B cell (primary cell): ENCODE measurements around the gene DESI2. TPM values are rescaled to one million over a fixed set of nuclear protein-coding genes. Genes with fewer than 3 reads are reported as not detected.

ENCODE experiments used
- ATAC-seq: fragments of 200-7000 bp; cut with Tn5 transposase; one replicate; pipeline ENCODE4 v1.10.0; 2021; ENCODE audit warnings: low read depth, mild to moderate bottlenecking, moderate number of reproducible peaks, moderate library complexity
- CTCF ChIA-PET: fragments of 350-600 bp; sonication (Branson Sonifier 250); formaldehyde crosslinking; loops from one replicate; lab custom pipeline; 2021; ENCODE audit warnings: antibody characterized with exemption, inconsistent platforms; lab: Charles Lee
- POLR2A ChIA-PET: fragments of 350-600 bp; sonication (Branson Sonifier 250); formaldehyde crosslinking; loops from one replicate; lab custom pipeline; 2021; ENCODE audit warnings: antibody characterized with exemption; lab: Charles Lee
- DNase-seq: peaks from one replicate; pipeline ENCODE4 v3.0.0; 2013
- H2AFZ ChIP-seq: 2 replicates; pipeline ENCODE4 v1.6.1; 2012; ENCODE audit warnings: mild to moderate bottlenecking, low read depth, low read length; ENCODE audit not compliant: insufficient read depth, poor library complexity, severe bottlenecking
- H3K27ac ChIP-seq, 2 donors: 1 replicate in 1 of 2; 2 replicates in 1 of 2; pipeline ENCODE4 v1.5.1; 2012 to 2013; ENCODE audit warnings: low read length in 2 of 2, mild to moderate bottlenecking in 2 of 2, moderate library complexity in 1 of 2
- H3K27me3 ChIP-seq, 4 experiments: fragments of 200-600 bp in 1 of 4; sonication (generic) in 1 of 4; replicated peaks in 1 of 4; 1 replicate in 2 of 4; 2 replicates in 2 of 4; pipeline versions ENCODE4 v1.6.1 to v1.7.0; 2013 to 2016; ENCODE audit warnings: low read length in 3 of 4, mild to moderate bottlenecking in 2 of 4, mixed read lengths in 1 of 4, moderate library complexity in 1 of 4; ENCODE audit not compliant: insufficient read depth in 4 of 4, control insufficient read depth in 3 of 4; ENCODE audit errors: control extremely low read depth in 1 of 4
- H3K36me3 ChIP-seq, 2 experiments: replicated peaks in 1 of 2; 1 replicate in 1 of 2; 2 replicates in 1 of 2; pipeline versions ENCODE4 v1.6.1 to v1.7.1; 2013; ENCODE audit warnings: low read length in 1 of 2; ENCODE audit not compliant: insufficient read depth in 2 of 2, control insufficient read depth in 1 of 2; ENCODE audit errors: control extremely low read depth in 1 of 2, extremely low read depth in 1 of 2
- H3K4me1 ChIP-seq, 2 donors: fragments of 200-600 bp in 1 of 2; sonication (generic) in 1 of 2; 1 replicate in 1 of 2; 2 replicates in 1 of 2; pipeline versions ENCODE4 v1.5.1 to v1.6.1; 2013 to 2017; ENCODE audit warnings: low read length in 2 of 2; ENCODE audit not compliant: control insufficient read depth in 2 of 2, insufficient read depth in 2 of 2
- H3K4me2 ChIP-seq: replicated peaks from 2 replicates; pipeline ENCODE3; 2012; ENCODE audit warnings: mild to moderate bottlenecking, low read depth, low read length; ENCODE audit not compliant: poor library complexity, severe bottlenecking
- H3K4me3 ChIP-seq, 5 experiments: fragments of 200-600 bp in 1 of 5; sonication (generic) in 1 of 5; 1 replicate in 3 of 5; 2 replicates in 2 of 5; pipeline versions ENCODE4 v1.5.1 to v1.7.0; 2011 to 2016; ENCODE audit warnings: low read length in 4 of 5, mild to moderate bottlenecking in 4 of 5, low read depth in 2 of 5, control low read depth in 1 of 5, moderate library complexity in 1 of 5; ENCODE audit not compliant: insufficient read depth in 1 of 5; ENCODE audit errors: control extremely low read depth in 1 of 5, extremely low read depth in 1 of 5
- H3K79me2 ChIP-seq: fragments of 200-600 bp; sonication (generic); one replicate; pipeline ENCODE4 v1.6.0; 2016; ENCODE audit warnings: low read length; ENCODE audit not compliant: control insufficient read depth, insufficient read depth
- H3K9ac ChIP-seq: fragments of 200-600 bp; sonication (generic); 2 replicates; pipeline ENCODE4 v1.6.1; 2017; ENCODE audit warnings: mild to moderate bottlenecking, low read length, moderate library complexity
- H3K9me3 ChIP-seq, 3 donors: one replicate each; pipeline versions ENCODE4 v1.6.1 to v1.7.1; 2013; ENCODE audit warnings: low read length in 2 of 3; ENCODE audit not compliant: control insufficient read depth in 2 of 3, insufficient read depth in 1 of 3; ENCODE audit errors: control extremely low read depth in 1 of 3
- H4K20me1 ChIP-seq: 2 replicates; pipeline ENCODE4 v1.6.0; 2012; ENCODE audit warnings: mild to moderate bottlenecking, low read length; ENCODE audit not compliant: insufficient read depth, control insufficient read depth, poor library complexity, severe bottlenecking
- H3K27ac Mint-ChIP-seq: one replicate; pipeline ENCODE4 v1.8.0; 2021; ENCODE audit warnings: mixed read lengths
- H3K27me3 Mint-ChIP-seq: one replicate; pipeline ENCODE4 v1.8.0; 2021; ENCODE audit warnings: mixed read lengths
- H3K4me1 Mint-ChIP-seq: one replicate; pipeline ENCODE4 v1.8.0; 2021; ENCODE audit warnings: mixed read lengths
- H3K4me3 Mint-ChIP-seq: one replicate; pipeline ENCODE4 v1.8.0; 2021; ENCODE audit warnings: mixed read lengths
- H3K9me3 Mint-ChIP-seq: one replicate; pipeline ENCODE4 v1.8.0; 2022; ENCODE audit warnings: mixed read lengths; ENCODE audit not compliant: insufficient read depth
- EZH2 ChIP-seq: IDR thresholded peaks from 2 replicates; pipeline ENCODE4 v1.6.1; 2012; ENCODE audit warnings: borderline replicate concordance, low read depth, mild to moderate bottlenecking, moderate library complexity, low read length; ENCODE audit not compliant: insufficient read depth, poor library complexity, severe bottlenecking
- WGBS: methylation state at CpG from one replicate; pipeline ENCODE4 v1.1.5; 2013; ENCODE audit warnings: missing lambda C conversion rate; ENCODE audit not compliant: insufficient coverage; 5-methylcytosine and 5-hydroxymethylcytosine counted together
- intact Hi-C: fragments of 100-400 bp; cut with micrococcal nuclease; formaldehyde crosslinking; loops from one replicate; pipeline ENCODE4 v1.10.0; 2022
- polyA plus RNA-seq: library from polyadenylated mRNA; depleted of rRNA; stranded (reverse); fragments of >200 nt; gene quantifications from 2 replicates; pipeline ENCODE4 v1.2.3, GENCODE V29; 2012
- total RNA-seq, 2 donors: library from RNA; stranded (reverse); fragments of 120-200 nt in 1 of 2; gene quantifications; 1 replicate in 1 of 2; 2 replicates in 1 of 2; pipeline versions ENCODE4 v1.2.3 to v1.2.4, GENCODE V29; 2013 to 2022
- TF ChIP-seq, protein P1 (sequence below): fragments of 200-600 bp; IDR thresholded peaks from one replicate; pipeline ENCODE4 v1.8.0; 2022; ENCODE audit warnings: antibody characterized with exemption, mild to moderate bottlenecking

The DESI2 gene
- total and polyA plus RNA-seq, 2 donors (not counting 1 experiment from before 2014, with no cell fraction given): 9.3 to 25.2 TPM

GRCh38 chr1:244741692-244742091 is 88.8 kb downstream of the DESI2 start:
- no peaks in the 10 kb centered on the region for H4K20me1 ChIP-seq
- TF ChIP-seq, protein P1, sequence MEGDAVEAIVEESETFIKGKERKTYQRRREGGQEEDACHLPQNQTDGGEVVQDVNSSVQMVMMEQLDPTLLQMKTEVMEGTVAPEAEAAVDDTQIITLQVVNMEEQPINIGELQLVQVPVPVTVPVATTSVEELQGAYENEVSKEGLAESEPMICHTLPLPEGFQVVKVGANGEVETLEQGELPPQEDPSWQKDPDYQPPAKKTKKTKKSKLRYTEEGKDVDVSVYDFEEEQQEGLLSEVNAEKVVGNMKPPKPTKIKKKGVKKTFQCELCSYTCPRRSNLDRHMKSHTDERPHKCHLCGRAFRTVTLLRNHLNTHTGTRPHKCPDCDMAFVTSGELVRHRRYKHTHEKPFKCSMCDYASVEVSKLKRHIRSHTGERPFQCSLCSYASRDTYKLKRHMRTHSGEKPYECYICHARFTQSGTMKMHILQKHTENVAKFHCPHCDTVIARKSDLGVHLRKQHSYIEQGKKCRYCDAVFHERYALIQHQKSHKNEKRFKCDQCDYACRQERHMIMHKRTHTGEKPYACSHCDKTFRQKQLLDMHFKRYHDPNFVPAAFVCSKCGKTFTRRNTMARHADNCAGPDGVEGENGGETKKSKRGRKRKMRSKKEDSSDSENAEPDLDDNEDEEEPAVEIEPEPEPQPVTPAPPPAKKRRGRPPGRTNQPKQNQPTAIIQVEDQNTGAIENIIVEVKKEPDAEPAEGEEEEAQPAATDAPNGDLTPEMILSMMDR: no peak
- TF ChIP-seq EZH2: no peak
- Mint-ChIP-seq H3K27ac (no peak overlapping the region), H3K27me3 (no peaks in the 10 kb centered on the region), H3K9me3 (no peaks in the 10 kb centered on the region), H3K4me1 (peaks cover 5% of the 10 kb centered on the region), H3K4me3 (no peak overlapping the region)
- no peaks in the 10 kb centered on the region for H3K79me2 ChIP-seq
- ATAC-seq (no peak), DNase-seq (no peak)
- POLR2A ChIA-PET: no interaction called here
- no peak overlapping the region for H3K4me2 ChIP-seq
- no peaks in the 10 kb centered on the region for H3K36me3 ChIP-seq
- no peaks in the 10 kb centered on the region for H3K27me3 ChIP-seq
- WGBS: 100% methylated on average over 4 of the region's 5 CpGs
- no peak overlapping the region for H2AFZ ChIP-seq
- H3K4me3 ChIP-seq: no peak overlapping the region
- no peak overlapping the region for H3K9ac ChIP-seq
- H3K4me1 ChIP-seq: peaks cover 0 to 7% of the 10 kb centered on the region in 2 donors
- intact Hi-C loops: no loop called here
- CTCF ChIA-PET: no interaction called here
- H3K27ac ChIP-seq: no peak overlapping the region
- H3K9me3 ChIP-seq: peaks cover 0 to 6% (median 0%) of the 10 kb centered on the region in 3 donors

DNA sequence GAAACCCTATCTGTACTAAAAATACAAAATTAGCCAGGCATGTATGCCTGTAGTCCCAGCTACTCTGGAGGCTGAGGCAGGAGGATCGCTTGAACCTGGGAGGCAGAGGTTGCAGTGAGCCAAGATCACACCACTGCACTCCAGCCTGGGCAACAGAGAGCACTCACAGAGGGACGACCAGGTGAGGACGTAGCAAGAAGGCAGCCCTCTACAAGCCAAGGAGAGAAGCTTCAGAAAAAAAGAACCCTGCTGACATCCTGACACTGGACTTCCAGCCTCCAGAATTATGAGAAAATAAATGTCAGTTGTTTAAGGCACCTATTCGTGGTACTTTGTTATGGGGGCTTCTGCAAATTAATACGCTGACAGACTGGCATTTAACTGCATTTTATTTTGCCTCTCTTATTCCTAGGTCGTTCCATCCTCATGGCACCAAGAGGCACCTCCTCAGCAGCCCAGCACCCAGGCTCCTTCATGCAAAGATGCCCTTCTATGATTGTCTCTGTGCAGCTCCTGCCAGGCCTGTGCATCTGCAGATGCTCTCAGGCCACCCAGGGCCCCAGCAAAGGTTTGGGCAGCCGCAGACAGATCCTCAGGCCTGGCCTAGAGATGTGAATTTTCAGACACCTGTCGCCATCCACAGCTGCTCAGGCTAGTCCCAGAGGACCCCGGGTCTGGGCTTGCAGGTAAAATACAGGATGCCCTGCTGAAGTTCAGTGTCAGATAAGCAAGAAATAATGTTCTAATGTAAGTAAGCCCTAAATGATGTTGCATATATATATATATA is 96.5 kb downstream of the DESI2 start:
- Histone ChIP-seq H3K4me2 (no peak overlapping the region), H3K9ac (no peak overlapping the region), H3K27me3 (no peaks in the 10 kb centered on the region), H3K79me2 (no peaks in the 10 kb centered on the region), H3K4me3 (no peak overlapping the region), H3K4me1 (peaks cover 0 to 7% of the 10 kb centered on the region in 2 donors), H3K27ac (no peak overlapping the region), H2AFZ (no peak overlapping the region), H4K20me1 (no peaks in the 10 kb centered on the region), H3K36me3 (no peaks in the 10 kb centered on the region), H3K9me3 (no peaks in the 10 kb centered on the region)
- TF ChIP-seq EZH2: no peak
- TF ChIP-seq, protein P1: no peak
- WGBS: 86% methylated on average over 6 of the region's 9 CpGs
- ChIA-PET CTCF (no interaction called here), POLR2A (no interaction called here)
- DNase-seq: no peak
- no peak for ATAC-seq
- H3K27ac Mint-ChIP-seq: no peak overlapping the region
- peaks cover 5% of the 10 kb centered on the region for H3K4me1 Mint-ChIP-seq
- intact Hi-C loops: no loop called here
- no peaks in the 10 kb centered on the region for H3K9me3 Mint-ChIP-seq
- H3K4me3 Mint-ChIP-seq: no peak overlapping the region
- no peaks in the 10 kb centered on the region for H3K27me3 Mint-ChIP-seq
